CD14-positive monocyte (primary cell): ENCODE data around the gene ENOSF1. TPM values are rescaled to one million over a fixed set of nuclear protein-coding genes. Genes with fewer than 3 reads are reported as not detected.

Experiments used
- DNase-seq, 3 donors: peaks; one replicate each; pipeline ENCODE4 v3.0.0-alpha.2; 2011 to 2022
- H2AFZ ChIP-seq: 2 replicates; pipeline ENCODE4 v1.6.0; 2012; ENCODE audit warnings: mild to moderate bottlenecking, low read depth, low read length, inconsistent platforms; ENCODE audit not compliant: insufficient read depth, poor library complexity, severe bottlenecking
- H3K27ac ChIP-seq, 2 donors: 1 replicate in 1 of 2; 2 replicates in 1 of 2; pipeline ENCODE4 v1.5.1; 2012 to 2013; ENCODE audit warnings: low read length in 2 of 2, control low read depth in 1 of 2, inconsistent platforms in 1 of 2, low read depth in 1 of 2, mild to moderate bottlenecking in 1 of 2
- H3K27me3 ChIP-seq, 2 donors: one replicate each; pipeline versions ENCODE4 v1.6.0 to v1.6.1; 2011 to 2013; ENCODE audit warnings: low read length in 2 of 2; ENCODE audit not compliant: control insufficient read depth in 2 of 2, insufficient read depth in 2 of 2
- H3K36me3 ChIP-seq, 2 donors: replicated peaks in 1 of 2; 1 replicate in 1 of 2; 2 replicates in 1 of 2; pipeline versions ENCODE4 v1.5.1 to v1.6.1; 2012 to 2013; ENCODE audit warnings: low read length in 2 of 2, control low read depth in 1 of 2, inconsistent platforms in 1 of 2, mild to moderate bottlenecking in 1 of 2; ENCODE audit not compliant: insufficient read depth in 2 of 2, control insufficient read depth in 1 of 2
- H3K4me1 ChIP-seq, 2 donors: 1 replicate in 1 of 2; 2 replicates in 1 of 2; pipeline versions ENCODE4 v1.5.1 to v1.6.1; 2012 to 2013; ENCODE audit warnings: low read length in 2 of 2, control low read depth in 1 of 2, inconsistent platforms in 1 of 2, mild to moderate bottlenecking in 1 of 2, moderate library complexity in 1 of 2; ENCODE audit not compliant: insufficient read depth in 2 of 2, control insufficient read depth in 1 of 2
- H3K4me2 ChIP-seq: replicated peaks from 2 replicates; pipeline ENCODE3; 2012; ENCODE audit warnings: low read length, moderate library complexity, mild to moderate bottlenecking; ENCODE audit not compliant: poor library complexity, severe bottlenecking; ENCODE audit errors: extremely low read depth
- H3K4me3 ChIP-seq, 3 experiments: fragments of 200-600 bp in 1 of 3; sonication (generic) in 1 of 3; replicated peaks in 1 of 3; 1 replicate in 2 of 3; 2 replicates in 1 of 3; pipeline ENCODE4 v1.5.1; 2011 to 2013; ENCODE audit warnings: low read length in 3 of 3, mild to moderate bottlenecking in 3 of 3, control low read depth in 2 of 3, low read depth in 2 of 3, inconsistent platforms in 1 of 3, moderate library complexity in 1 of 3
- H3K79me2 ChIP-seq: 2 replicates; pipeline ENCODE4 v1.6.0; 2012; ENCODE audit warnings: mild to moderate bottlenecking, control low read depth, inconsistent platforms, low read length, moderate library complexity; ENCODE audit not compliant: insufficient read depth
- H3K9ac ChIP-seq: 2 replicates; pipeline ENCODE4 v1.6.0; 2017; ENCODE audit warnings: low read length, mild to moderate bottlenecking; ENCODE audit not compliant: insufficient read depth, poor library complexity, severe bottlenecking
- H3K9me3 ChIP-seq, 2 donors: replicated peaks in 1 of 2; 1 replicate in 1 of 2; 2 replicates in 1 of 2; pipeline versions ENCODE4 v1.5.1 to v1.6.1; 2012 to 2013; ENCODE audit warnings: low read length in 2 of 2, control low read depth in 1 of 2; ENCODE audit not compliant: control insufficient read depth in 1 of 2, insufficient read depth in 1 of 2
- H4K20me1 ChIP-seq: 2 replicates; pipeline ENCODE4 v1.6.0; 2012; ENCODE audit warnings: mild to moderate bottlenecking, low read length, control low read depth, moderate library complexity; ENCODE audit not compliant: insufficient read depth
- H3K27ac Mint-ChIP-seq, 7 donors: one replicate each; pipeline ENCODE4 v1.8.0; 2020; ENCODE audit warnings: mild to moderate bottlenecking in 7 of 7, mixed read lengths in 7 of 7, moderate library complexity in 6 of 7, inconsistent platforms in 2 of 7
- H3K27me3 Mint-ChIP-seq, 3 donors: one replicate each; pipeline ENCODE4 v1.8.0; 2021 to 2022; ENCODE audit warnings: low read depth in 3 of 3, mild to moderate bottlenecking in 3 of 3, mixed read lengths in 3 of 3, moderate library complexity in 3 of 3, inconsistent platforms in 1 of 3
- H3K36me3 Mint-ChIP-seq, 2 donors: one replicate each; pipeline ENCODE4 v1.8.0; 2020; ENCODE audit warnings: mixed read lengths in 2 of 2, inconsistent platforms in 1 of 2, mild to moderate bottlenecking in 1 of 2
- H3K4me1 Mint-ChIP-seq: one replicate; pipeline ENCODE4 v1.8.0; 2020; ENCODE audit warnings: mild to moderate bottlenecking, mixed read lengths
- H3K4me3 Mint-ChIP-seq, 2 donors: one replicate each; pipeline ENCODE4 v1.8.0; 2020; ENCODE audit warnings: mild to moderate bottlenecking in 2 of 2, mixed read lengths in 2 of 2, moderate library complexity in 1 of 2
- H3K9me3 Mint-ChIP-seq, 7 donors: one replicate each; pipeline ENCODE4 v1.8.0; 2020 to 2022; ENCODE audit warnings: mixed read lengths in 7 of 7, mild to moderate bottlenecking in 6 of 7, moderate library complexity in 6 of 7, inconsistent platforms in 2 of 7
- CTCF ChIP-seq: fragments of 200-600 bp; IDR thresholded peaks from one replicate; pipeline ENCODE4 v1.8.0; 2022; ENCODE audit warnings: antibody characterized with exemption, mild to moderate bottlenecking
- WGBS: methylation state at CpG from one replicate; pipeline ENCODE4 v1.1.5; 2013; ENCODE audit warnings: missing lambda C conversion rate; ENCODE audit not compliant: insufficient coverage; 5-methylcytosine and 5-hydroxymethylcytosine counted together
- intact Hi-C, 2 donors: fragments of 100-400 bp; cut with micrococcal nuclease; formaldehyde crosslinking; loops; one replicate each; pipeline versions ENCODE4 v1.15.0 to v1.15.1; 2023
- polyA plus RNA-seq, 3 donors: library from polyadenylated mRNA; depleted of rRNA in 1 of 3; unstranded in 2 of 3; stranded (reverse) in 1 of 3; fragments of 300-500 nt in 2 of 3; fragments of >200 nt in 1 of 3; fragmentation: Illumina TruSeq in 2 of 3; gene quantifications; 1 replicate in 2 of 3; 2 replicates in 1 of 3; pipeline ENCODE4 v1.2.3, GENCODE V29; 2012 to 2021

Gene ENOSF1
- polyA plus RNA-seq, 3 donors, result 2.2 to 11.6 (median 2.3) TPM

DNA sequence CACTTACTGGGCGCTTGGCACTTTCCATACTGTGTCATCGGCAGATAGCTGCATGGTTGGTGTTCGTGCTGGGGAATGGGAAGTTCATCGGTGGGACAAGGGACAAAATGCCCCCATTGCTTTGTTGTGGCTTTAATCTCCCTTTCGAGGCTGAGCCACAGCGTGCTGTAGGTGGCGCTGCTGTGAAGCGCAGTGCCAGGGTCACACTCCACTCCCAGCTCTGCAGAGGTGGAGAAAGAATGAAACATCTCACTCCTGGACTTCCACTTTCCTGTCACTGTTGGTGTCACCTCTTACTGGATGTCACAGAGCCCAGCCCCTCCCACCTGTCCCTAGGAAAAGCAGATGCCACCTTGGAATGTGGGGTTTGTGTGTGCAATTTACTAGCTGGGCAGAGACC lies 46.3 kb downstream of the ENOSF1 start:
- TF ChIP-seq CTCF, result no peak
- H3K79me2 ChIP-seq, result peaks cover 37% of the 10 kb centered on the region
- peaks cover 0 to 7% (median 0%) of the 10 kb centered on the region in 7 donors for H3K9me3 Mint-ChIP-seq
- no peak for DNase-seq
- H3K27me3 ChIP-seq, result no peaks in the 10 kb centered on the region
- no peaks in the 10 kb centered on the region for H4K20me1 ChIP-seq
- no peaks in the 10 kb centered on the region for H3K27me3 Mint-ChIP-seq
- peaks cover 19 to 47% of the 10 kb centered on the region in 2 donors for H3K36me3 ChIP-seq
- no peak overlapping the region for H3K4me3 Mint-ChIP-seq
- H3K9me3 ChIP-seq, result peaks cover 0 to 4% of the 10 kb centered on the region in 2 donors
- H3K4me3 ChIP-seq, result no peak overlapping the region
- no peak overlapping the region for H3K4me2 ChIP-seq
- intact Hi-C loops, result no loop called here
- no peaks in the 10 kb centered on the region for H3K4me1 Mint-ChIP-seq
- no peak overlapping the region for H2AFZ ChIP-seq
- H3K9ac ChIP-seq, result no peak overlapping the region
- H3K27ac ChIP-seq, result no peak overlapping the region
- peak overlapping the region in 2 of 7 donors; percentile 29 to 66 for H3K27ac Mint-ChIP-seq
- no peaks in the 10 kb centered on the region for H3K4me1 ChIP-seq
- H3K36me3 Mint-ChIP-seq, result peaks cover 50 to 63% of the 10 kb centered on the region in 2 donors
- WGBS, result 92% methylated on average over 4 of the region's 8 CpGs

GRCh38 chr18:662197-662596 lies 50.2 kb downstream of the ENOSF1 start:
- no peak overlapping the region for H3K4me2 ChIP-seq
- no peaks in the 10 kb centered on the region for H4K20me1 ChIP-seq
- H3K27me3 Mint-ChIP-seq, result peaks cover 2 to 10% (median 3%) of the 10 kb centered on the region in 3 donors
- peaks cover 9 to 18% of the 10 kb centered on the region in 2 donors for H3K4me1 ChIP-seq
- H3K36me3 Mint-ChIP-seq, result peaks cover 27 to 42% of the 10 kb centered on the region in 2 donors
- no peak overlapping the region for H2AFZ ChIP-seq
- WGBS, result 100% methylated on average over 2 of the region's 4 CpGs
- H3K79me2 ChIP-seq, result peaks cover 62% of the 10 kb centered on the region
- no peak overlapping the region for H3K27ac ChIP-seq
- TF ChIP-seq CTCF, result no peak
- no peak for DNase-seq
- peaks cover 0 to 2% of the 10 kb centered on the region in 2 donors for H3K27me3 ChIP-seq
- no peak overlapping the region for H3K4me3 ChIP-seq
- H3K9me3 Mint-ChIP-seq, result peaks cover 0 to 9% (median 2%) of the 10 kb centered on the region in 7 donors
- no peak overlapping the region for H3K27ac Mint-ChIP-seq
- intact Hi-C loops, result no loop called here
- peaks cover 17% of the 10 kb centered on the region for H3K4me1 Mint-ChIP-seq
- H3K36me3 ChIP-seq, result peaks cover 0 to 10% of the 10 kb centered on the region in 2 donors
- no peak overlapping the region for H3K4me3 Mint-ChIP-seq
- peaks cover 0 to 4% of the 10 kb centered on the region in 2 donors for H3K9me3 ChIP-seq
- no peak overlapping the region for H3K9ac ChIP-seq
